Natural killer cell (primary cell): ENCODE results near the gene CREM. TPM values are rescaled to one million over a fixed set of nuclear protein-coding genes. Genes with fewer than 3 reads are reported as not detected.

Experiments used
- ATAC-seq, 3 donors: fragments of 150-1000 bp in 2 of 3; fragments of 200-7000 bp in 1 of 3; cut with Tn5 transposase; 1 replicate in 1 of 3; 2 replicates in 2 of 3; pipeline ENCODE4 v1.10.0; 2021; ENCODE audit warnings: mild to moderate bottlenecking in 2 of 3, moderate library complexity in 2 of 3
- DNase-seq, 2 donors: peaks; one replicate each; pipeline versions ENCODE4 v3.0.0 to v3.0.0-alpha.2; 2013 to 2021; ENCODE audit warnings: mixed read lengths in 1 of 2
- H3K27ac ChIP-seq: one replicate; pipeline ENCODE4 v1.5.1; 2013; ENCODE audit warnings: mild to moderate bottlenecking, low read length
- H3K27me3 ChIP-seq: one replicate; pipeline ENCODE4 v1.6.1; 2013; ENCODE audit warnings: low read length; ENCODE audit not compliant: control insufficient read depth, insufficient read depth
- H3K36me3 ChIP-seq: one replicate; pipeline ENCODE4 v1.6.1; 2013; ENCODE audit warnings: low read length; ENCODE audit not compliant: control insufficient read depth, insufficient read depth
- H3K4me1 ChIP-seq: one replicate; pipeline ENCODE4 v1.6.1; 2013; ENCODE audit warnings: low read length; ENCODE audit not compliant: control insufficient read depth, insufficient read depth
- H3K4me3 ChIP-seq: one replicate; pipeline ENCODE4 v1.5.1; 2013; ENCODE audit warnings: low read length
- H3K9me3 ChIP-seq: one replicate; pipeline ENCODE4 v1.6.1; 2013; ENCODE audit warnings: low read length; ENCODE audit not compliant: control insufficient read depth, insufficient read depth
- H3K27ac Mint-ChIP-seq, 2 donors: one replicate each; pipeline ENCODE4 v1.8.0; 2022; ENCODE audit warnings: mild to moderate bottlenecking in 2 of 2, mixed read lengths in 2 of 2, moderate library complexity in 1 of 2
- H3K27me3 Mint-ChIP-seq, 2 donors: one replicate each; pipeline ENCODE4 v1.8.0; 2022; ENCODE audit warnings: low read depth in 2 of 2, mixed read lengths in 2 of 2
- H3K36me3 Mint-ChIP-seq: one replicate; pipeline ENCODE4 v1.8.0; 2022; ENCODE audit warnings: mixed read lengths
- H3K4me1 Mint-ChIP-seq, 2 donors: one replicate each; pipeline ENCODE4 v1.8.0; 2022; ENCODE audit warnings: mixed read lengths in 2 of 2
- H3K4me3 Mint-ChIP-seq: one replicate; pipeline ENCODE4 v1.8.0; 2022; ENCODE audit warnings: mild to moderate bottlenecking, moderate library complexity, mixed read lengths
- H3K9me3 Mint-ChIP-seq, 2 donors: one replicate each; pipeline ENCODE4 v1.8.0; 2022; ENCODE audit warnings: mixed read lengths in 2 of 2
- CTCF ChIP-seq: fragments of 200-600 bp; IDR thresholded peaks from one replicate; pipeline ENCODE4 v1.8.0; 2022; ENCODE audit warnings: antibody characterized with exemption
- WGBS: methylation state at CpG from one replicate; pipeline ENCODE4 v1.1.7; 2013; ENCODE audit warnings: missing lambda C conversion rate; ENCODE audit not compliant: insufficient coverage; 5-methylcytosine and 5-hydroxymethylcytosine counted together
- intact Hi-C: fragments of 100-400 bp; cut with micrococcal nuclease; formaldehyde crosslinking; loops from one replicate; pipeline ENCODE4 v1.14.2; 2022
- total RNA-seq, 4 donors: library from RNA; stranded (reverse); fragments of 120-200 nt in 1 of 4; gene quantifications; one replicate each; pipeline versions ENCODE4 v1.2.3 to v1.2.4, GENCODE V29; 2013 to 2022

Gene CREM
- total RNA-seq, 3 donors from 2014 or later (not counting 1 experiment from before 2014, with no cell fraction given) = 48.0 to 64.3 (median 54.6) TPM

DNA sequence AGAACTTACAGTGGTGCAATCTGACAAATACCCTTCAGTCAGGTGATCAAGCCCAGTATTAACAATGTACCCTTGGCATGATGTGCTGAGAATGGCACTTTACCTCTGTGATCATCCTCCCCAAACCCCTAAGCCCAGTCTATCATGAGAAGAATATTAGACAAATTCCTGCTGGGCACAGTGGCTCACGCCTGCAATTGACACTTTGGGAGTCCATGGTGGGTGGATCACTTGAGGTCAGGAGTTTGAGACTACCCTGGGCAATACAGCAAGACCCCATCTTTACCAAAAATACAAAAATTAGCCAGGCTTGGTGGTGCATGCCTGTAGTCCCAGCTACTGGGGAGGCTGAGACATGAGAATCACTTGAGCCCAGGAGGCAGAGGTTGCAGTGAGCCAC is 29.1 kb upstream of the CREM start:
- Histone ChIP-seq H3K9me3 (no peaks in the 10 kb centered on the region), H3K27me3 (peaks cover 8% of the 10 kb centered on the region), H3K4me3 (no peak overlapping the region), H3K4me1 (no peaks in the 10 kb centered on the region), H3K36me3 (no peaks in the 10 kb centered on the region), H3K27ac (no peak overlapping the region)
- ATAC-seq (no peak), DNase-seq (no peak)
- Mint-ChIP-seq H3K27me3 (peaks cover 22 to 30% of the 10 kb centered on the region in 2 donors), H3K36me3 (no peaks in the 10 kb centered on the region), H3K27ac (no peak overlapping the region), H3K9me3 (no peaks in the 10 kb centered on the region), H3K4me3 (no peak overlapping the region), H3K4me1 (no peaks in the 10 kb centered on the region)
- intact Hi-C loops = no loop called here
- TF ChIP-seq CTCF = no peak
- WGBS = 100% methylated on average over 1 of the region's 1 CpG

GRCh38 chr10:35103882-35104281 is 22.8 kb upstream of the CREM start:
- TF ChIP-seq CTCF = no peak
- Mint-ChIP-seq H3K36me3 (no peaks in the 10 kb centered on the region), H3K9me3 (no peaks in the 10 kb centered on the region), H3K27ac (no peak overlapping the region), H3K27me3 (peaks cover 0 to 8% of the 10 kb centered on the region in 2 donors), H3K4me3 (no peak overlapping the region), H3K4me1 (no peaks in the 10 kb centered on the region)
- H3K9me3 ChIP-seq = no peaks in the 10 kb centered on the region
- 80% methylated on average over 7 of the region's 7 CpGs for WGBS
- no peaks in the 10 kb centered on the region for H3K36me3 ChIP-seq
- intact Hi-C loops = no loop called here
- H3K27me3 ChIP-seq = no peaks in the 10 kb centered on the region
- no peak overlapping the region for H3K27ac ChIP-seq
- DNase-seq = no peak
- ATAC-seq = no peak
- no peaks in the 10 kb centered on the region for H3K4me1 ChIP-seq
- no peak overlapping the region for H3K4me3 ChIP-seq

GRCh38 chr10:35112571-35112970 is 14.1 kb upstream of the CREM start:
- Mint-ChIP-seq H3K27ac (no peak overlapping the region), H3K4me3 (no peak overlapping the region), H3K27me3 (peaks cover 0 to 4% of the 10 kb centered on the region in 2 donors), H3K4me1 (no peaks in the 10 kb centered on the region), H3K9me3 (no peaks in the 10 kb centered on the region), H3K36me3 (no peaks in the 10 kb centered on the region)
- Histone ChIP-seq H3K4me1 (no peaks in the 10 kb centered on the region), H3K9me3 (no peaks in the 10 kb centered on the region), H3K27ac (no peak overlapping the region), H3K4me3 (no peak overlapping the region), H3K36me3 (no peaks in the 10 kb centered on the region), H3K27me3 (peaks cover 2% of the 10 kb centered on the region)
- no peak for ATAC-seq
- 80% methylated on average over 3 of the region's 4 CpGs for WGBS
- intact Hi-C loops = no loop called here
- TF ChIP-seq CTCF = no peak
- DNase-seq = no peak

- no peak overlapping the region for H3K4me3 Mint-ChIP-seq
- H3K9me3 Mint-ChIP-seq = no peaks in the 10 kb centered on the region
- intact Hi-C loops = no loop called here
- WGBS = 100% methylated on average over 1 of the region's 1 CpG
- no peak for TF ChIP-seq CTCF
- peaks cover 3% of the 10 kb centered on the region for H3K4me1 ChIP-seq
- H3K27me3 Mint-ChIP-seq = peaks cover 0 to 3% of the 10 kb centered on the region in 2 donors
- peaks cover 0 to 5% of the 10 kb centered on the region in 2 donors for H3K4me1 Mint-ChIP-seq
- H3K27ac Mint-ChIP-seq = no peak overlapping the region
- H3K36me3 ChIP-seq = no peaks in the 10 kb centered on the region
- H3K4me3 ChIP-seq = no peak overlapping the region
- ATAC-seq (no peak), DNase-seq (no peak)
- no peaks in the 10 kb centered on the region for H3K36me3 Mint-ChIP-seq
- H3K27ac ChIP-seq = no peak overlapping the region
- H3K9me3 ChIP-seq = no peaks in the 10 kb centered on the region
- H3K27me3 ChIP-seq = peaks cover 2% of the 10 kb centered on the region
Measured at GRCh38 chr10:35119378-35119777, 7.3 kb upstream of the CREM start.
